Measurements from ENCODE around the gene ZNF394. TPM values are rescaled to one million over a fixed set of nuclear protein-coding genes. Genes with fewer than 3 reads are reported as not detected.

The ZNF394 gene
- total and polyA plus RNA-seq, 12 donors: 10.8 to 23.6 (median 16.0) TPM

DNA sequence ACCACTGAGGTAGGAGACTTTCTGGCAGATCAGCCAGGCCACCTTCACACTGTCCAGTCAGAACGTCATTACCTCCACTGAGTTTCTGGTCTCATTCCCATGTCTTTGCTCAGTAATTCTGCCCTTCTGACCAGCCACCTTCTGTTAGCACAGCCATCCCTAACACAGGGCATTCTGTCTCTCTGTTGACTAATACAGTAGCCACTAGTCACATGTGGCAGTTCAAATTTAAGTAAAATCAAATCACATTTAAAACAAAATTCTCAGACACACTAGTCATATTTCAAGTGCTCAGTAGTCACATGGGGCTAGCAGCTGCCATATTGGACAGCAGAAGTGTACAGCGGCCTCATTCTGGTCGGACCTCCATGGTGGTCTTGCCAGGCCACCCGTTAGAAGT, 54.0 kb downstream of the ZNF394 start:
- TF ChIP-seq, protein P1, sequence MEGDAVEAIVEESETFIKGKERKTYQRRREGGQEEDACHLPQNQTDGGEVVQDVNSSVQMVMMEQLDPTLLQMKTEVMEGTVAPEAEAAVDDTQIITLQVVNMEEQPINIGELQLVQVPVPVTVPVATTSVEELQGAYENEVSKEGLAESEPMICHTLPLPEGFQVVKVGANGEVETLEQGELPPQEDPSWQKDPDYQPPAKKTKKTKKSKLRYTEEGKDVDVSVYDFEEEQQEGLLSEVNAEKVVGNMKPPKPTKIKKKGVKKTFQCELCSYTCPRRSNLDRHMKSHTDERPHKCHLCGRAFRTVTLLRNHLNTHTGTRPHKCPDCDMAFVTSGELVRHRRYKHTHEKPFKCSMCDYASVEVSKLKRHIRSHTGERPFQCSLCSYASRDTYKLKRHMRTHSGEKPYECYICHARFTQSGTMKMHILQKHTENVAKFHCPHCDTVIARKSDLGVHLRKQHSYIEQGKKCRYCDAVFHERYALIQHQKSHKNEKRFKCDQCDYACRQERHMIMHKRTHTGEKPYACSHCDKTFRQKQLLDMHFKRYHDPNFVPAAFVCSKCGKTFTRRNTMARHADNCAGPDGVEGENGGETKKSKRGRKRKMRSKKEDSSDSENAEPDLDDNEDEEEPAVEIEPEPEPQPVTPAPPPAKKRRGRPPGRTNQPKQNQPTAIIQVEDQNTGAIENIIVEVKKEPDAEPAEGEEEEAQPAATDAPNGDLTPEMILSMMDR (IDR thresholded peaks at IDR 0.05): no peak
- intact Hi-C loops (cut with DNase I): no loop called here
- WGBS, 2 donors: 85 to 88% methylated on average over 4 of the region's 4 CpGs
- Histone ChIP-seq H3K36me3 (peaks cover 0 to 88% (median 45%) of the 10 kb centered on the region in 9 donors), H3K27ac (no peak overlapping the region), H3K9me3 (no peaks in the 10 kb centered on the region), H3K4me1 (peaks cover 0 to 19% (median 3%) of the 10 kb centered on the region in 9 donors), H3K4me3 (no peak overlapping the region), H3K27me3 (no peaks in the 10 kb centered on the region)
- ATAC-seq (no peak), DNase-seq (no peak)

Other genes starting within 250 kb of the ZNF394 start
- not detected for gene MYH16, start 227.4 kb downstream of the ZNF394 start, total RNA-seq
- not detected for gene MYH16, start 227.4 kb downstream of the ZNF394 start, polyA plus RNA-seq
- 100 to 1,000 TPM; 110 to 147 (median 134) TPM for gene ARPC1A, start 174.4 kb downstream of the ZNF394 start, total RNA-seq
- gene ARPC1A, start 174.4 kb downstream of the ZNF394 start, polyA plus RNA-seq: 100 to 1,000 TPM in 1 of 2 donors, 10 to 100 TPM in 1; 93.1 to 213 TPM
- gene ARPC1B, start 125.6 kb downstream of the ZNF394 start, total RNA-seq: 10 to 100 TPM; 16.2 to 92.0 (median 19.0) TPM
- 100 to 1,000 TPM in 1 of 2 donors, 10 to 100 TPM in 1; 35.4 to 161 TPM for gene ARPC1B, start 125.6 kb downstream of the ZNF394 start, polyA plus RNA-seq
- 100 to 1,000 TPM in 3 of 10 donors, 10 to 100 TPM in 7; 89.7 to 130 (median 97.6) TPM for gene PDAP1, start 91.7 kb downstream of the ZNF394 start, total RNA-seq
- 100 to 1,000 TPM in 1 of 2 donors, 10 to 100 TPM in 1; 71.4 to 312 TPM for gene PDAP1, start 91.7 kb downstream of the ZNF394 start, polyA plus RNA-seq
- 10 to 100 TPM; 28.3 to 59.7 (median 40.9) TPM for gene BUD31, start 91.3 kb downstream of the ZNF394 start, total RNA-seq
- 100 to 1,000 TPM in 1 of 2 donors, 10 to 100 TPM in 1; 81.7 to 116 TPM for gene BUD31, start 91.3 kb downstream of the ZNF394 start, polyA plus RNA-seq
- gene PTCD1, start 61.5 kb downstream of the ZNF394 start, total RNA-seq: 1 to 10 TPM; 2.7 to 4.8 (median 3.1) TPM
- 1 to 10 TPM; 2.4 to 3.2 TPM for gene PTCD1, start 61.5 kb downstream of the ZNF394 start, polyA plus RNA-seq
- gene CPSF4, start 61.3 kb downstream of the ZNF394 start, total RNA-seq: 10 to 100 TPM; 12.6 to 21.7 (median 15.7) TPM
- gene CPSF4, start 61.3 kb downstream of the ZNF394 start, polyA plus RNA-seq: 10 to 100 TPM; 19.7 to 20.7 TPM
- 100 to 1,000 TPM; 571 to 924 (median 746) TPM for gene ATP5MF, start 34.1 kb downstream of the ZNF394 start, total RNA-seq
- 1,000 to 10,000 TPM; 2,534 to 4,161 TPM for gene ATP5MF, start 34.1 kb downstream of the ZNF394 start, polyA plus RNA-seq
- 1 to 10 TPM; 1.7 to 5.6 (median 3.7) TPM for gene ZNF789, start 27.4 kb downstream of the ZNF394 start, total RNA-seq
- 10 to 100 TPM in 1 of 2 donors, 1 to 10 TPM in 1; 2.5 to 10.9 TPM for gene ZNF789, start 27.4 kb downstream of the ZNF394 start, polyA plus RNA-seq
- gene ZKSCAN5, start 4.4 kb upstream of the ZNF394 start, total RNA-seq: 1 to 10 TPM; 5.7 to 8.5 (median 7.8) TPM
- 1 to 10 TPM; 2.8 to 3.0 TPM for gene ZKSCAN5, start 4.4 kb upstream of the ZNF394 start, polyA plus RNA-seq
- 1 to 10 TPM; 4.3 to 7.7 (median 5.6) TPM for gene FAM200A, start 51.8 kb upstream of the ZNF394 start, total RNA-seq
- 1 to 10 TPM; 3.4 to 7.5 TPM for gene FAM200A, start 51.8 kb upstream of the ZNF394 start, polyA plus RNA-seq
- 10 to 100 TPM; 27.2 to 37.6 (median 30.8) TPM for gene ZNF655, start 58.4 kb upstream of the ZNF394 start, total RNA-seq
- gene ZNF655, start 58.4 kb upstream of the ZNF394 start, polyA plus RNA-seq: 10 to 100 TPM; 22.0 to 54.1 TPM
- under 1 TPM in 3 of 10 donors, not detected in 7; 0.20 to 0.23 (median 0.23) TPM for gene TMEM225B, start 98.0 kb upstream of the ZNF394 start, total RNA-seq
- under 1 TPM; 0.10 to 0.37 TPM for gene TMEM225B, start 98.0 kb upstream of the ZNF394 start, polyA plus RNA-seq
- 10 to 100 TPM in 3 of 10 donors, 1 to 10 TPM in 7; 6.1 to 10.5 (median 7.8) TPM for gene ZSCAN25, start 116.7 kb upstream of the ZNF394 start, total RNA-seq
- 1 to 10 TPM; 2.5 to 3.6 TPM for gene ZSCAN25, start 116.7 kb upstream of the ZNF394 start, polyA plus RNA-seq
- gene CYP3A5, start 179.7 kb upstream of the ZNF394 start, total RNA-seq: not detected
- under 1 TPM in 1 of 2 donors, not detected in 1; 0.03 TPM for gene CYP3A5, start 179.7 kb upstream of the ZNF394 start, polyA plus RNA-seq
- gene CYP3A7, start 234.9 kb upstream of the ZNF394 start, total RNA-seq: not detected
- gene CYP3A7, start 234.9 kb upstream of the ZNF394 start, polyA plus RNA-seq: not detected